ENCODE data around the gene FOXRED1.

DNA sequence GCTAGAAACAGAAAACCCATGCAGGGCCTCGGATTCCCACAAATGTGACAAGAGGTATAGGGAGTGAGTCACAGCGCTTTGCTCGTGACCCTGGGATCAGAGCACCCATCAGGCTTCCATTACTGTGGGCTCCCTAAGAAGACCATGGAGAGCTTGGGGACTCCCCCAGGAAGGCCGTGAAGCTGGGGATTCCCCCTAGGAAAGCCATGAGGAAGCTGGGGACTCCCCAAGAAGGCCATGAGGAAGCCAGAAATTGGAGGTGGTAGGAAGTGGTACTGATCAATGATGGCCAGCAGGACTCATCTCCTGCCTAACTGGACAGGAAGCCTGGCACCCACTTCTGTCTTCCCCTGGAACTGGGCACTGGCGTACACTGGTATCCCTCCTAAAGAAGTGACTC, 24.8 kb downstream of the FOXRED1 start:
- TF ChIP-seq, protein P1, sequence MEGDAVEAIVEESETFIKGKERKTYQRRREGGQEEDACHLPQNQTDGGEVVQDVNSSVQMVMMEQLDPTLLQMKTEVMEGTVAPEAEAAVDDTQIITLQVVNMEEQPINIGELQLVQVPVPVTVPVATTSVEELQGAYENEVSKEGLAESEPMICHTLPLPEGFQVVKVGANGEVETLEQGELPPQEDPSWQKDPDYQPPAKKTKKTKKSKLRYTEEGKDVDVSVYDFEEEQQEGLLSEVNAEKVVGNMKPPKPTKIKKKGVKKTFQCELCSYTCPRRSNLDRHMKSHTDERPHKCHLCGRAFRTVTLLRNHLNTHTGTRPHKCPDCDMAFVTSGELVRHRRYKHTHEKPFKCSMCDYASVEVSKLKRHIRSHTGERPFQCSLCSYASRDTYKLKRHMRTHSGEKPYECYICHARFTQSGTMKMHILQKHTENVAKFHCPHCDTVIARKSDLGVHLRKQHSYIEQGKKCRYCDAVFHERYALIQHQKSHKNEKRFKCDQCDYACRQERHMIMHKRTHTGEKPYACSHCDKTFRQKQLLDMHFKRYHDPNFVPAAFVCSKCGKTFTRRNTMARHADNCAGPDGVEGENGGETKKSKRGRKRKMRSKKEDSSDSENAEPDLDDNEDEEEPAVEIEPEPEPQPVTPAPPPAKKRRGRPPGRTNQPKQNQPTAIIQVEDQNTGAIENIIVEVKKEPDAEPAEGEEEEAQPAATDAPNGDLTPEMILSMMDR (IDR thresholded peaks at IDR 0.05; ENCODE audit: insufficient read depth, low read length): no peak
- TF ChIP-seq GABPA (IDR thresholded peaks at IDR 0.05; ENCODE audit: low read depth): no peak
- TF ChIP-seq POLR2AphosphoS5 (IDR thresholded peaks at IDR 0.05; ENCODE audit: low read depth): no peak
- TF ChIP-seq, protein P2, sequence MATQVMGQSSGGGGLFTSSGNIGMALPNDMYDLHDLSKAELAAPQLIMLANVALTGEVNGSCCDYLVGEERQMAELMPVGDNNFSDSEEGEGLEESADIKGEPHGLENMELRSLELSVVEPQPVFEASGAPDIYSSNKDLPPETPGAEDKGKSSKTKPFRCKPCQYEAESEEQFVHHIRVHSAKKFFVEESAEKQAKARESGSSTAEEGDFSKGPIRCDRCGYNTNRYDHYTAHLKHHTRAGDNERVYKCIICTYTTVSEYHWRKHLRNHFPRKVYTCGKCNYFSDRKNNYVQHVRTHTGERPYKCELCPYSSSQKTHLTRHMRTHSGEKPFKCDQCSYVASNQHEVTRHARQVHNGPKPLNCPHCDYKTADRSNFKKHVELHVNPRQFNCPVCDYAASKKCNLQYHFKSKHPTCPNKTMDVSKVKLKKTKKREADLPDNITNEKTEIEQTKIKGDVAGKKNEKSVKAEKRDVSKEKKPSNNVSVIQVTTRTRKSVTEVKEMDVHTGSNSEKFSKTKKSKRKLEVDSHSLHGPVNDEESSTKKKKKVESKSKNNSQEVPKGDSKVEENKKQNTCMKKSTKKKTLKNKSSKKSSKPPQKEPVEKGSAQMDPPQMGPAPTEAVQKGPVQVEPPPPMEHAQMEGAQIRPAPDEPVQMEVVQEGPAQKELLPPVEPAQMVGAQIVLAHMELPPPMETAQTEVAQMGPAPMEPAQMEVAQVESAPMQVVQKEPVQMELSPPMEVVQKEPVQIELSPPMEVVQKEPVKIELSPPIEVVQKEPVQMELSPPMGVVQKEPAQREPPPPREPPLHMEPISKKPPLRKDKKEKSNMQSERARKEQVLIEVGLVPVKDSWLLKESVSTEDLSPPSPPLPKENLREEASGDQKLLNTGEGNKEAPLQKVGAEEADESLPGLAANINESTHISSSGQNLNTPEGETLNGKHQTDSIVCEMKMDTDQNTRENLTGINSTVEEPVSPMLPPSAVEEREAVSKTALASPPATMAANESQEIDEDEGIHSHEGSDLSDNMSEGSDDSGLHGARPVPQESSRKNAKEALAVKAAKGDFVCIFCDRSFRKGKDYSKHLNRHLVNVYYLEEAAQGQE (IDR thresholded peaks at IDR 0.05; ENCODE audit: insufficient replicate concordance, low read depth): no peak
- TF ChIP-seq SPI1 (IDR thresholded peaks at IDR 0.05; ENCODE audit: borderline replicate concordance, low read depth): no peak
